Neural cell (in vitro differentiated cells): ENCODE results near the gene CCNY. TPM values are rescaled to one million over a fixed set of nuclear protein-coding genes. Genes with fewer than 3 reads are reported as not detected.

Experiments
- H2AFZ ChIP-seq: fragments of 200-600, 300-800 bp; sonication (generic), shearing (Covaris generic); 2 replicates; pipeline ENCODE4 v1.6.0; 2014; ENCODE audit warnings: low read depth, mild to moderate bottlenecking, antibody characterized with exemption, low read length, moderate library complexity
- H3F3A ChIP-seq: fragments of 200-600 bp; shearing (Covaris generic); 2 replicates; pipeline ENCODE4 v1.6.1; 2016; ENCODE audit warnings: mild to moderate bottlenecking, moderate library complexity, mixed read lengths, antibody characterized with exemption, low read length; ENCODE audit not compliant: insufficient read depth, poor library complexity, severe bottlenecking
- H3K27ac ChIP-seq: fragments of 200-600, 300-800 bp; sonication (generic), shearing (Covaris generic); 2 replicates; pipeline ENCODE4 v1.5.1; 2014; ENCODE audit warnings: mild to moderate bottlenecking, low read length, moderate library complexity
- H3K27me3 ChIP-seq: fragments of 300-800, 200-600 bp; sonication (generic), shearing (Covaris generic); 2 replicates; pipeline ENCODE4 v1.6.0; 2014; ENCODE audit warnings: mild to moderate bottlenecking, low read depth, low read length, moderate library complexity; ENCODE audit not compliant: insufficient read depth
- H3K36me3 ChIP-seq: fragments of 300-800, 200-600 bp; sonication (generic), shearing (Covaris generic); 2 replicates; pipeline ENCODE4 v1.5.1; 2014; ENCODE audit warnings: mild to moderate bottlenecking, antibody characterized with exemption, low read length, moderate library complexity; ENCODE audit not compliant: insufficient read depth
- H3K4me2 ChIP-seq: fragments of 300-800, 200-600 bp; sonication (generic), shearing (Covaris generic); 2 replicates; pipeline ENCODE4 v1.6.0; 2014; ENCODE audit warnings: mild to moderate bottlenecking, low read length
- H3K4me3 ChIP-seq: fragments of 300-800, 200-600 bp; sonication (generic), shearing (Covaris generic); 2 replicates; pipeline ENCODE4 v1.5.1; 2014; ENCODE audit warnings: mild to moderate bottlenecking, low read length, moderate library complexity
- H3K79me2 ChIP-seq: fragments of 200-600 bp; shearing (Covaris generic); replicated peaks from 2 replicates; pipeline ENCODE4 v1.6.0; 2014; ENCODE audit warnings: mild to moderate bottlenecking, low read length, moderate library complexity; ENCODE audit not compliant: insufficient read depth
- H3K9ac ChIP-seq: fragments of 300-800, 200-600 bp; sonication (generic), shearing (Covaris generic); 2 replicates; pipeline ENCODE4 v1.6.1; 2016; ENCODE audit warnings: mild to moderate bottlenecking, low read length, mixed read lengths
- H3K9me2 ChIP-seq: fragments of 200-600 bp; shearing (Covaris generic); 2 replicates; pipeline ENCODE4 v1.6.1; 2016; ENCODE audit warnings: mild to moderate bottlenecking, low read length, mixed read lengths; ENCODE audit not compliant: insufficient read depth
- H3K9me3 ChIP-seq: fragments of 200-600, 300-800 bp; sonication (generic), shearing (Covaris generic); 2 replicates; pipeline ENCODE4 v1.6.1; 2016; ENCODE audit warnings: mild to moderate bottlenecking, mixed run types, low read length, moderate library complexity, mixed read lengths
- H4K20me1 ChIP-seq: fragments of 200-600 bp; shearing (Covaris generic); 2 replicates; pipeline ENCODE4 v1.6.1; 2016; ENCODE audit warnings: mild to moderate bottlenecking, mixed run types; ENCODE audit not compliant: insufficient read depth
- EP300 ChIP-seq: fragments of 450-650 bp; conservative IDR thresholded peaks from 2 replicates; pipeline ENCODE4 v1.6.1; 2014; ENCODE audit warnings: antibody characterized with exemption, mild to moderate bottlenecking, moderate library complexity; ENCODE audit not compliant: poor library complexity, severe bottlenecking
- EZH2 ChIP-seq: fragments of 200-600, 300-800 bp; shearing (Covaris generic), sonication (generic); IDR thresholded peaks from 2 replicates; pipeline ENCODE4 v1.6.1; 2014; ENCODE audit warnings: antibody characterized with exemption, low read length, borderline replicate concordance, mild to moderate bottlenecking; ENCODE audit not compliant: insufficient read depth, poor library complexity, severe bottlenecking
- MXI1 ChIP-seq: fragments of 450-650 bp; conservative IDR thresholded peaks from 2 replicates; pipeline ENCODE4 v1.6.1; 2014; ENCODE audit warnings: antibody characterized with exemption, mild to moderate bottlenecking; ENCODE audit not compliant: poor library complexity, severe bottlenecking
- POLR2AphosphoS5 ChIP-seq: IDR thresholded peaks from 2 replicates; pipeline ENCODE4 v1.6.1; 2012
- RAD21 ChIP-seq: fragments of 450-650 bp; conservative IDR thresholded peaks from 2 replicates; pipeline ENCODE4 v1.6.1; 2014; ENCODE audit warnings: antibody characterized with exemption, mild to moderate bottlenecking, moderate library complexity
- SMC3 ChIP-seq: fragments of 450-650 bp; conservative IDR thresholded peaks from 2 replicates; pipeline ENCODE4 v1.6.1; 2014; ENCODE audit warnings: antibody characterized with exemption, mild to moderate bottlenecking, moderate library complexity; ENCODE audit not compliant: poor library complexity
- TAF1 ChIP-seq: IDR thresholded peaks from 2 replicates; pipeline ENCODE4 v1.6.1; 2012; ENCODE audit warnings: low read depth
- polyA plus RNA-seq: library from polyadenylated mRNA; depleted of rRNA; stranded (reverse); fragments of >200 nt; gene quantifications from 2 replicates; pipeline ENCODE4 v1.2.3, GENCODE V29; 2014
- TF ChIP-seq, protein P1 (sequence below): IDR thresholded peaks from 2 replicates; pipeline ENCODE4 v1.6.1; 2012; ENCODE audit warnings: borderline replicate concordance
- TF ChIP-seq, protein P2 (sequence below): fragments of 450-650 bp; IDR thresholded peaks from 2 replicates; pipeline ENCODE4 v1.5.1; 2014; ENCODE audit warnings: antibody characterized with exemption, mild to moderate bottlenecking, moderate library complexity; ENCODE audit not compliant: poor library complexity, severe bottlenecking

The CCNY gene
- polyA plus RNA-seq, 1 donor from 2014 or later: 36.4 TPM

DNA sequence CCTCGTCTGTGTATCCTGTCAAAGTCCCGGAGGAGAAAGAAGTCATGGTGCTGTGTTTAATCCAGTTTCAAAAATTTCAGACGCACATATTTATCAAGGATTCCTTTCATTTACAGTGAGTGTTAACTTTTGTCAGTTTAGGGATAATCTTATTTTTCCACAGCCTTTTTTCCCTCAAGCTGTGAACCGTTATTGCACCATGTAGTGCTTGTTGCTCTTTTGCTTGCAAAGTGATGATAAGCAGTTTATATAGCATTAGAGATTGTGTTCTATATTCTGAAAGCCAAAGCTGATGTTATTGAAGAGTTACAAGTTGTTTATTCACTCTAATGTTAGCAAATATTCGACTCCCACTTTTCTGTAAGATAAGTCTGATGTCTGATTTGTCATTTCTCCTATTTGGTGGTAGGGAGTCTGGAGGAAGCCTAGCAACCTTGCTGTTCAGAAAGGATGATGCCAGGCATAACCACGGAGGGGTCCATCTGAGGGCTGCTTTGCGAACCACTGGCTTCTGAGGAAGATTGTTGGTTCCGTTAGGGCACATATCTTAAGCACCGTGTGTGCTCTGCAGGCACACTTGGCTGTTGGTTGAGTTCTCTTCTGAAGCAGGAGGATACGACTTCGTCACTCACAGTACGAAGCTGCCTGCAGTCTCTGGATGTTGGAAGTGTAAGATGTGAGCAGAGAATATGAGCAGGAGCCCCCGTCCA is 11.7 kb downstream of the CCNY start:
- Histone ChIP-seq H3K4me2 (no peak overlapping the region), H3K9ac (no peak overlapping the region), H3K9me2 (no peaks in the 10 kb centered on the region), H3K36me3 (no peaks in the 10 kb centered on the region), H3K27ac (no peak overlapping the region), H3K4me3 (no peak overlapping the region), H4K20me1 (no peaks in the 10 kb centered on the region), H3K79me2 (peaks cover 60% of the 10 kb centered on the region), H3K27me3 (no peaks in the 10 kb centered on the region), H2AFZ (no peak overlapping the region), H3K9me3 (no peaks in the 10 kb centered on the region), H3F3A (no peaks in the 10 kb centered on the region)
- TF ChIP-seq RAD21: no peak
- no peak for TF ChIP-seq SMC3
- no peak for TF ChIP-seq EZH2
- TF ChIP-seq, protein P1, sequence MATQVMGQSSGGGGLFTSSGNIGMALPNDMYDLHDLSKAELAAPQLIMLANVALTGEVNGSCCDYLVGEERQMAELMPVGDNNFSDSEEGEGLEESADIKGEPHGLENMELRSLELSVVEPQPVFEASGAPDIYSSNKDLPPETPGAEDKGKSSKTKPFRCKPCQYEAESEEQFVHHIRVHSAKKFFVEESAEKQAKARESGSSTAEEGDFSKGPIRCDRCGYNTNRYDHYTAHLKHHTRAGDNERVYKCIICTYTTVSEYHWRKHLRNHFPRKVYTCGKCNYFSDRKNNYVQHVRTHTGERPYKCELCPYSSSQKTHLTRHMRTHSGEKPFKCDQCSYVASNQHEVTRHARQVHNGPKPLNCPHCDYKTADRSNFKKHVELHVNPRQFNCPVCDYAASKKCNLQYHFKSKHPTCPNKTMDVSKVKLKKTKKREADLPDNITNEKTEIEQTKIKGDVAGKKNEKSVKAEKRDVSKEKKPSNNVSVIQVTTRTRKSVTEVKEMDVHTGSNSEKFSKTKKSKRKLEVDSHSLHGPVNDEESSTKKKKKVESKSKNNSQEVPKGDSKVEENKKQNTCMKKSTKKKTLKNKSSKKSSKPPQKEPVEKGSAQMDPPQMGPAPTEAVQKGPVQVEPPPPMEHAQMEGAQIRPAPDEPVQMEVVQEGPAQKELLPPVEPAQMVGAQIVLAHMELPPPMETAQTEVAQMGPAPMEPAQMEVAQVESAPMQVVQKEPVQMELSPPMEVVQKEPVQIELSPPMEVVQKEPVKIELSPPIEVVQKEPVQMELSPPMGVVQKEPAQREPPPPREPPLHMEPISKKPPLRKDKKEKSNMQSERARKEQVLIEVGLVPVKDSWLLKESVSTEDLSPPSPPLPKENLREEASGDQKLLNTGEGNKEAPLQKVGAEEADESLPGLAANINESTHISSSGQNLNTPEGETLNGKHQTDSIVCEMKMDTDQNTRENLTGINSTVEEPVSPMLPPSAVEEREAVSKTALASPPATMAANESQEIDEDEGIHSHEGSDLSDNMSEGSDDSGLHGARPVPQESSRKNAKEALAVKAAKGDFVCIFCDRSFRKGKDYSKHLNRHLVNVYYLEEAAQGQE: no peak
- no peak for TF ChIP-seq TAF1
- no peak for TF ChIP-seq MXI1
- TF ChIP-seq EP300: no peak
- TF ChIP-seq POLR2AphosphoS5: no peak
- TF ChIP-seq, protein P2, sequence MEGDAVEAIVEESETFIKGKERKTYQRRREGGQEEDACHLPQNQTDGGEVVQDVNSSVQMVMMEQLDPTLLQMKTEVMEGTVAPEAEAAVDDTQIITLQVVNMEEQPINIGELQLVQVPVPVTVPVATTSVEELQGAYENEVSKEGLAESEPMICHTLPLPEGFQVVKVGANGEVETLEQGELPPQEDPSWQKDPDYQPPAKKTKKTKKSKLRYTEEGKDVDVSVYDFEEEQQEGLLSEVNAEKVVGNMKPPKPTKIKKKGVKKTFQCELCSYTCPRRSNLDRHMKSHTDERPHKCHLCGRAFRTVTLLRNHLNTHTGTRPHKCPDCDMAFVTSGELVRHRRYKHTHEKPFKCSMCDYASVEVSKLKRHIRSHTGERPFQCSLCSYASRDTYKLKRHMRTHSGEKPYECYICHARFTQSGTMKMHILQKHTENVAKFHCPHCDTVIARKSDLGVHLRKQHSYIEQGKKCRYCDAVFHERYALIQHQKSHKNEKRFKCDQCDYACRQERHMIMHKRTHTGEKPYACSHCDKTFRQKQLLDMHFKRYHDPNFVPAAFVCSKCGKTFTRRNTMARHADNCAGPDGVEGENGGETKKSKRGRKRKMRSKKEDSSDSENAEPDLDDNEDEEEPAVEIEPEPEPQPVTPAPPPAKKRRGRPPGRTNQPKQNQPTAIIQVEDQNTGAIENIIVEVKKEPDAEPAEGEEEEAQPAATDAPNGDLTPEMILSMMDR: no peak

DNA sequence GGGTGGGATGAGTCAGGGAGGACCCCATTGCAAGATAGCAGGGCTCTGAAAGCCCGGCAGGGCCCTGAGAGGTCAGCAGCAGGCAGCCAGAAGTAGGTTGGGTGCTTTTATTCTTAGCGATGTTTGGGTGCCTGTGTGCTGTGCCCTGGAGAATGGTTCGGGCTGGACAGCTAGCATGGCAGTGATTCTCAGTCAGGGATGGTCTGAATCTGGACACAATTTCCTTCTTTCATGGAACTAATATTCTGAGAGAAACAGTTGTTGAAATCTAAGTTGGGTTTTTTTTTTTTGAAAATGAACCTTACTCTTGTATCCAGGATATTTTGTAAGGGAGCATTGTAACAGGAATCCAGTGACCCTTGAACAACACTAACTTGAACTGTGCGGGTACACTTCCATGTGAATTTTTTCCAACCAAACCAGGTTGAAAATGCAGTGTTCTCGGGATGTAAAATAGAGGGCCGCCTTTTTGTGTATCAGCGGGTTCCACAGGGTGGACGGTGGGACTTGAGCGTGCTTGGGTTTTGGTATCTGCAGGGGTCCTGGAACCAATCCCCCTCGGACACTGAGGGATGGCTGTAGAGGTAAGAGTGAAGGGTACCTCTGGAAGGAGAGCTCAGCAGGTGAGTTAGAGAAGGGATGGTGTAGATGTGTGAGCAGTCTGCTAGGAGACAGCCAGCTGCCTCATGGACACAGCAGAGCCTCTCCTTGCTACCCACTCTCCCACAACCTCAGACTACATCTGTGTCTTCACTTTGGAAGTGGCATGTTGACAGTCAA is 12.5 kb downstream of the CCNY start:
- Histone ChIP-seq H3K79me2 (peaks cover 61% of the 10 kb centered on the region), H3K4me3 (no peak overlapping the region), H3K27me3 (no peaks in the 10 kb centered on the region), H2AFZ (no peak overlapping the region), H3K9me3 (no peaks in the 10 kb centered on the region), H4K20me1 (no peaks in the 10 kb centered on the region), H3F3A (no peaks in the 10 kb centered on the region), H3K4me2 (no peak overlapping the region), H3K9ac (no peak overlapping the region), H3K36me3 (no peaks in the 10 kb centered on the region), H3K9me2 (no peaks in the 10 kb centered on the region), H3K27ac (no peak overlapping the region)
- TF ChIP-seq, protein P1: no peak
- TF ChIP-seq EP300 (no peak), EZH2 (no peak), RAD21 (no peak), POLR2AphosphoS5 (no peak), MXI1 (no peak), SMC3 (no peak), TAF1 (no peak)
- TF ChIP-seq, protein P2: no peak
